ENCODE data around the gene OR52H1.

The OR52H1 gene

DNA sequence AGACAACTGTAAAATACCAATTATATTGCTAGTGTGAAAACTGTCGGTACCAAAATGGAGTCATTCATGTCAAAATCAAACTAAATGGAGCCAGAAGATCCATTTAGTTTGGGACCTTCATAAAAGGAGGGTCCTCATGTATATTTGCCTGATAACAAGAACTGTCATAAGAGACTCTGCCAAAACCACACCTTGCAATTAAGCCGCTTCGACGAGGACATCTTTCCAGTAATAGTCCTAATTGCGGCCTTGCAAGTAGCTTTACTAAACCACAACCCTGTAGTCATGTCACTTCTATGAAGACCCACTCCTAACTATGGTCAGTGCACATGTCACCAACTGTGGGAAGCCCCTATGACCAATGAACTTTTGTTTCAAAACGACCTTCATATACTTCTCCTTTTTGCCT is 47.9 kb downstream of the OR52H1 start (continued):
- TF ChIP-seq, protein P1, sequence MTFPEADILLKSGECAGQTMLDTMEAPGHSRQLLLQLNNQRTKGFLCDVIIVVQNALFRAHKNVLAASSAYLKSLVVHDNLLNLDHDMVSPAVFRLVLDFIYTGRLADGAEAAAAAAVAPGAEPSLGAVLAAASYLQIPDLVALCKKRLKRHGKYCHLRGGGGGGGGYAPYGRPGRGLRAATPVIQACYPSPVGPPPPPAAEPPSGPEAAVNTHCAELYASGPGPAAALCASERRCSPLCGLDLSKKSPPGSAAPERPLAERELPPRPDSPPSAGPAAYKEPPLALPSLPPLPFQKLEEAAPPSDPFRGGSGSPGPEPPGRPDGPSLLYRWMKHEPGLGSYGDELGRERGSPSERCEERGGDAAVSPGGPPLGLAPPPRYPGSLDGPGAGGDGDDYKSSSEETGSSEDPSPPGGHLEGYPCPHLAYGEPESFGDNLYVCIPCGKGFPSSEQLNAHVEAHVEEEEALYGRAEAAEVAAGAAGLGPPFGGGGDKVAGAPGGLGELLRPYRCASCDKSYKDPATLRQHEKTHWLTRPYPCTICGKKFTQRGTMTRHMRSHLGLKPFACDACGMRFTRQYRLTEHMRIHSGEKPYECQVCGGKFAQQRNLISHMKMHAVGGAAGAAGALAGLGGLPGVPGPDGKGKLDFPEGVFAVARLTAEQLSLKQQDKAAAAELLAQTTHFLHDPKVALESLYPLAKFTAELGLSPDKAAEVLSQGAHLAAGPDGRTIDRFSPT (tag by site-specific recombination; IDR thresholded peaks at IDR 0.05): no peak

DNA sequence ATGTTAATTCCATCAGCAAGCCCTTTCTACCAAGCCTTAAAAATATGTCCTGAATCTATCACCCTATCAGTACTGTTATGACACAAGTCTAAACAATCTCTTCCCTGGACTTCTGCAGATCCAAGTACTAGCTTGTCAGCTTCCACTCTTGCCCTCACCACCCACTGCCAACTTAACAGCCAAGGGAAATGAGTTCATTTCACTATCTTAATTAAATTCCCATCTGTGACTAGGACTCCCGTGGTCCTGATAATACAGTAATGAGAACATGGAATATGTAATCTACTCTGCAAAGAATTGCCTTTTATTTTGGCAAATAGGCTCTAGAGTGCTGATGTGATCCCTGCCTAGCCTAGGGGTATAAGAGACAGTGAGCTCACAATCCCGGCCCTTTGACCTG is 48.7 kb downstream of the OR52H1 start:
- Histone ChIP-seq H3K9me3 (ENCODE audit: control insufficient read depth, insufficient read depth, low read depth, low read length) (no peaks in the 10 kb centered on the region), H3K36me3 (ENCODE audit: control insufficient read depth in 2 of 2, insufficient read depth in 1 of 2, low read length in 2 of 2) (no peaks in the 10 kb centered on the region), H3K4me3 (ENCODE audit: low read depth, low read length) (no peak overlapping the region), H3K27ac (ENCODE audit: extremely low read depth, low read depth, low read length) (no peak overlapping the region), H3K4me1 (ENCODE audit: control insufficient read depth, insufficient read depth, low read length) (no peaks in the 10 kb centered on the region)
- TF ChIP-seq ZFHX2 (tag by site-specific recombination; conservative IDR thresholded peaks at IDR 0.05) (no peak), SP3 (tag by site-specific recombination; IDR thresholded peaks at IDR 0.05) (no peak), ZNF248 (tag by site-specific recombination; IDR thresholded peaks at IDR 0.05) (no peak), MYNN (tag by site-specific recombination; IDR thresholded peaks at IDR 0.05; ENCODE audit: borderline replicate concordance) (no peak), SETDB1 (IDR thresholded peaks at IDR 0.05; ENCODE audit: insufficient read length, low read length) (no peak), ZNF843 (tag by site-specific recombination; IDR thresholded peaks at IDR 0.05) (no peak)
- ChIA-PET CTCF (interaction anchor here (0.6 kb wide), 1 partner anchor 308 kb away, joined by 3 read pairs; no protein-coding TSS in a partner anchor), POLR2A (no interaction called here)
